ENCODE data around the gene PRELID2. TPM values are rescaled to one million over a fixed set of nuclear protein-coding genes. Genes with fewer than 3 reads are reported as not detected.
"Not testable (repeated sequence)": the region's sequence is repeated elsewhere in the genome, so short reads cannot be mapped to it uniquely, and the experiment has no call there.

PRELID2 gene
- total RNA-seq, 1 donor from 2014 or later = 9.2 TPM

DNA sequence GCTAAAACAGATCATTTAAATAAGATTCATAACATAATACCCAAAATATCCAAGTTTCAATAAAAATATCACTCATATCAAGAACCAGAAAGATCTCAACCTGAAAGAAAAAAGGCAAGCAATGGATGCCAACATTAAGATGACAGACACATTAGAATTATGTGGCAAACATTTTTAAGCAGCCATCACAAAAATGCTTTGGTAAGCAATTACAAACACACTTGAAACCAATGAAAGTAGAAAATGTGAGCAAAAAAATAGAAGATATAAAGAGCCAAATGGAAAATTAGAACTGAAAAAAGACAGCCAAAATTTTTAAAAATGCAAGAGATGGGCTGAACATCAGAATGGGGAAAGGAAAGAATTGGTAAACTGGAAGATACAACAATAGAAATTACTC lies 96.9 kb downstream of the PRELID2 start:
- TF ChIP-seq, protein P1, sequence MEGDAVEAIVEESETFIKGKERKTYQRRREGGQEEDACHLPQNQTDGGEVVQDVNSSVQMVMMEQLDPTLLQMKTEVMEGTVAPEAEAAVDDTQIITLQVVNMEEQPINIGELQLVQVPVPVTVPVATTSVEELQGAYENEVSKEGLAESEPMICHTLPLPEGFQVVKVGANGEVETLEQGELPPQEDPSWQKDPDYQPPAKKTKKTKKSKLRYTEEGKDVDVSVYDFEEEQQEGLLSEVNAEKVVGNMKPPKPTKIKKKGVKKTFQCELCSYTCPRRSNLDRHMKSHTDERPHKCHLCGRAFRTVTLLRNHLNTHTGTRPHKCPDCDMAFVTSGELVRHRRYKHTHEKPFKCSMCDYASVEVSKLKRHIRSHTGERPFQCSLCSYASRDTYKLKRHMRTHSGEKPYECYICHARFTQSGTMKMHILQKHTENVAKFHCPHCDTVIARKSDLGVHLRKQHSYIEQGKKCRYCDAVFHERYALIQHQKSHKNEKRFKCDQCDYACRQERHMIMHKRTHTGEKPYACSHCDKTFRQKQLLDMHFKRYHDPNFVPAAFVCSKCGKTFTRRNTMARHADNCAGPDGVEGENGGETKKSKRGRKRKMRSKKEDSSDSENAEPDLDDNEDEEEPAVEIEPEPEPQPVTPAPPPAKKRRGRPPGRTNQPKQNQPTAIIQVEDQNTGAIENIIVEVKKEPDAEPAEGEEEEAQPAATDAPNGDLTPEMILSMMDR (IDR thresholded peaks at IDR 0.05; ENCODE audit: insufficient read depth, low read depth, low read length) = no peak
- no peak for TF ChIP-seq EZH2 (IDR thresholded peaks at IDR 0.05; ENCODE audit: insufficient read depth, low read length)

GRCh38 chr5:145737578-145737977 lies 97.6 kb downstream of the PRELID2 start:
- no peaks in the 10 kb centered on the region for H3K4me1 ChIP-seq (ENCODE audit: insufficient read depth, low read length)
- no peak overlapping the region for H3K4me2 ChIP-seq (ENCODE audit: low read length)
- H3K27me3 ChIP-seq (ENCODE audit: insufficient read depth, low read length) = no peaks in the 10 kb centered on the region
- no peaks in the 10 kb centered on the region for H4K20me1 ChIP-seq (ENCODE audit: insufficient read depth, low read length)
- no peaks in the 10 kb centered on the region for H3K79me2 ChIP-seq (ENCODE audit: insufficient read depth, low read length)
- Mint-ChIP-seq H3K9me3 (ENCODE audit: unreplicated experiment) (peaks cover 3% of the 10 kb centered on the region), H3K27ac (ENCODE audit: unreplicated experiment) (no peak overlapping the region), H3K27me3 (ENCODE audit: low read depth, unreplicated experiment) (no peaks in the 10 kb centered on the region), H3K36me3 (ENCODE audit: low read depth, unreplicated experiment) (peaks cover under 1% of the 10 kb centered on the region), H3K4me3 (ENCODE audit: unreplicated experiment) (no peak overlapping the region), H3K4me1 (ENCODE audit: low read depth, unreplicated experiment) (no peaks in the 10 kb centered on the region)
- H3K9ac ChIP-seq (ENCODE audit: low read length) = no peak overlapping the region
- H3K27ac ChIP-seq (ENCODE audit: low read depth, low read length) = no peak overlapping the region
- no peak overlapping the region for H3K4me3 ChIP-seq (ENCODE audit: insufficient read depth, low read depth, low read length)
- FAIRE-seq (no peak), DNase-seq (ENCODE audit: low read depth) (no peak)
- H3K9me3 ChIP-seq (ENCODE audit: insufficient read depth, low read depth, low read length) = no peaks in the 10 kb centered on the region
- no peaks in the 10 kb centered on the region for H3K36me3 ChIP-seq (ENCODE audit: insufficient read depth, low read length)
- TF ChIP-seq, protein P1 (IDR thresholded peaks at IDR 0.05; ENCODE audit: insufficient read depth, low read depth, low read length) = no peak
- TF ChIP-seq EZH2 (IDR thresholded peaks at IDR 0.05; ENCODE audit: insufficient read depth, low read length) = no peak
- no peak overlapping the region for H2AFZ ChIP-seq (ENCODE audit: low read depth, low read length)

More for the DNA sequence above, 96.9 kb downstream of the PRELID2 start:
- Histone ChIP-seq H3K9me3 (ENCODE audit: insufficient read depth, low read depth, low read length) (no peaks in the 10 kb centered on the region), H2AFZ (ENCODE audit: low read depth, low read length) (no peak overlapping the region), H4K20me1 (ENCODE audit: insufficient read depth, low read length) (no peaks in the 10 kb centered on the region), H3K79me2 (ENCODE audit: insufficient read depth, low read length) (no peaks in the 10 kb centered on the region), H3K4me3 (ENCODE audit: insufficient read depth, low read depth, low read length) (no peak overlapping the region), H3K27me3 (ENCODE audit: insufficient read depth, low read length) (no peaks in the 10 kb centered on the region), H3K9ac (ENCODE audit: low read length) (no peak overlapping the region), H3K36me3 (ENCODE audit: insufficient read depth, low read length) (no peaks in the 10 kb centered on the region), H3K4me2 (ENCODE audit: low read length) (no peak overlapping the region), H3K4me1 (ENCODE audit: insufficient read depth, low read length) (no peaks in the 10 kb centered on the region), H3K27ac (ENCODE audit: low read depth, low read length) (no peak overlapping the region)
- FAIRE-seq (no peak), DNase-seq (ENCODE audit: low read depth) (no peak)
- H3K9me3 Mint-ChIP-seq (ENCODE audit: unreplicated experiment) = no peaks in the 10 kb centered on the region
- no peak overlapping the region for H3K4me3 Mint-ChIP-seq (ENCODE audit: unreplicated experiment)
- no peaks in the 10 kb centered on the region for H3K36me3 Mint-ChIP-seq (ENCODE audit: low read depth, unreplicated experiment)
- H3K4me1 Mint-ChIP-seq (ENCODE audit: low read depth, unreplicated experiment) = no peaks in the 10 kb centered on the region
- H3K27ac Mint-ChIP-seq (ENCODE audit: unreplicated experiment) = no peak overlapping the region
- no peaks in the 10 kb centered on the region for H3K27me3 Mint-ChIP-seq (ENCODE audit: low read depth, unreplicated experiment)

- not testable (repeated sequence) for H2AFZ ChIP-seq (ENCODE audit: low read depth, low read length); FAIRE-seq; H3K4me1 ChIP-seq (ENCODE audit: insufficient read depth, low read length); H3K4me2 ChIP-seq (ENCODE audit: low read length); H3K27ac Mint-ChIP-seq (ENCODE audit: unreplicated experiment); H3K27me3 Mint-ChIP-seq (ENCODE audit: low read depth, unreplicated experiment); H3K36me3 ChIP-seq (ENCODE audit: insufficient read depth, low read length); H3K9me3 ChIP-seq (ENCODE audit: insufficient read depth, low read depth, low read length); H3K4me3 ChIP-seq (ENCODE audit: insufficient read depth, low read depth, low read length); H4K20me1 ChIP-seq (ENCODE audit: insufficient read depth, low read length); H3K4me1 Mint-ChIP-seq (ENCODE audit: low read depth, unreplicated experiment); DNase-seq (ENCODE audit: low read depth); H3K79me2 ChIP-seq (ENCODE audit: insufficient read depth, low read length); H3K27ac ChIP-seq (ENCODE audit: low read depth, low read length); H3K4me3 Mint-ChIP-seq (ENCODE audit: unreplicated experiment); H3K27me3 ChIP-seq (ENCODE audit: insufficient read depth, low read length); H3K9ac ChIP-seq (ENCODE audit: low read length)
- Mint-ChIP-seq H3K9me3 (ENCODE audit: unreplicated experiment) (peaks cover 50% of the 10 kb centered on the region), H3K36me3 (ENCODE audit: low read depth, unreplicated experiment) (peaks cover 38% of the 10 kb centered on the region)
These were observed 105.2 kb downstream of the PRELID2 start for GRCh38 chr5:145729956-145730355.

Measured in astrocyte (in vitro differentiated cells and primary cell).